Right kidney (tissue), 1 donor: ENCODE data around the gene BCL2.

Source experiments
- DNase-seq: peaks from one replicate; pipeline ENCODE4 v3.0.0-alpha.2; 2016

Gene BCL2

DNA sequence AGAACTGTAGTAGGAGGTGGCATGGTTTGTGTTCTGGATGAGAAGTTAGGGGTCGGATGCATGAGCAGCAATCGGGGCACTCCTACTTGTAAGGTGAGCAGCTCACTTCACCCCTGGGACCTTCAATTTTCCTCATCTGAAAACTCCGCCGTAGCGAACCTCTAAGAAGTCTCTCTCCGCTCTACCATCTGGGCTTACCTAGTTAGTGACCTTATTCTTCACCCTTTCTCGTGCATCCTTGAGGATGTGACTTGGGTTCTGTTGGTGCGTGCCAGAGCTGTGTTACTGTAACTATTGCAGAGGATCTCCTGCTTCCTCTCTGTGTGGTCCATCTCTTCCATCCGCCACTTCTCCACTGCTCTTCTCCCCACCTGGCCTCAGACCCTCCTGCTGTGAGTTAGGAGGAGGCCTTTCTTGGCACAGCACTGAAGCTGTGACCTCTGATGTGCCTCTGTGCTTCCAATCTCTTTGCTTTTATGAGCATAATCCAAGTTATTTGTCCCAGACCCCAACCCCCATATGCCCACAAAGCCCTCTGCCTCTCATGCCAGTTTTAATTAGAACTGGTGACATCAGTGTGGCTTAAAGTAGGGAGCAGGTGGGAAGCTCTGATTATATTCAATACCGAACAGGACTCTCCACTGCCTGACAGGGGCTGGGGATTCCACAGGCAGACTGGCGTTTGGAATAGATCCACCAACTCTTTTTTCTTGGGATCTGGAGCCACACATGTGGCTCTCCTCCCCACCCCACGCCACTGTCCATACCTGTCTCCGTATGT lies 178.4 kb downstream of the BCL2 start:
- DNase-seq: no peak

DNA sequence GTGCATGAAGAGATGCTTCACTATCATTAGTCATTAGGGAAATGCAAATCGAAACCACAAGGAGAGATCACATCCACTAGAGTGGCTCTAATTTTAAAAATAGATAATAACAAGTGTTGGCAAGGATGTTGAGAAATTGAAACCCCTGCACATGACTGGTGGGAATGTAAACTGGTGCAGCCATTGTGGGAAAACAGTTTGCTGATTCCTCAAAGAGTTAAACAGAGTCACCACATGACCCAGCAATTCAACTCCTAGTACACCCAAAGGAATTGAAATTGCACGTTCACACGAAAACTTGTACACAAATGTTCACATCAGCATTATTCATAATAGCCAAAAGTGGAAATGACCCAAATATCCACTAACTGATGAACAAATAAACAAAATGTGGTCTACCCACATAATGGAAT lies 179.5 kb downstream of the BCL2 start:
- no peak for DNase-seq

DNA sequence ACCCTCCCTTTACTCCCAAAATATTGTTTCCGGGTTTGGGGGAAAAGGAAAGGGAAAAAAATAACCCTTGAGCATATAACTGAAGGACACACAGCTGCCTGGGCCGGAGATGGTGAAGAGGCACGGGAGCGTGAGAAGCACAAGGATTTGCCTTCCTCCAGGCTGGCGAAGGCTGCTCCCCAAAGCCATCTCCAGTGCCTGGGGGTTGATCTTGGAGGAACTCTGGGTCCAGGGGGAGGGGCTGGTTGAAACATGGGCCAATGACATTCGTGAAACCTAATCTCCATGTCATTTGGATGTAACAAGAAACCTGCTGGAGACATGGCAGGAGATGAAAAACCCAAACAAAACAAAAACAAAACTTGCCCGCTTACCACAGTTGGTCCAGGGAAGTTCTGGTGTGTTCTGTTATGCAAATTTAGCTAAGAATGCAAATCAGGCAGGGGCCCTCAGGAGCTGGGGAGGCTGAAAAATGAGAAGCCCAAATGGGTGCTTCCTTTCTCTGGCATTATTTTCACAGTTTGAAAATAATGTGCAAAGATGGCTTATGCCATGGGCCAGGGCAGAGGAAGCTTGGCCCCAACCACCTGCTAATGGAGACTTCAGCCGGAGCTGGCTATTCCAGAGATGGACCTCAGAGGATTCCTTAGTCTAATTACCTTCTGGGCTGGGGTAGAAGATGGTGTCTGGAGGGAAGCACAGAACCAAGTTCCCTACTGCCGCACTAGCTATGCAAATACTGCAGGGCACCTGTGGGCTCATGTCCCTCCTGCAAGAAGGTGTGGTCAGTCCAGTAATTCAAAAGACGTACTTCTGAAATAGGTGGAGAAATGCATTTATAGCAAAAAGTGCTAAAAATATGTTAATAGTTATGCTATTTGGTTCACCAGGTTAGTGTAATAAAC lies 180.9 kb downstream of the BCL2 start:
- DNase-seq: peak; percentile 28

DNA sequence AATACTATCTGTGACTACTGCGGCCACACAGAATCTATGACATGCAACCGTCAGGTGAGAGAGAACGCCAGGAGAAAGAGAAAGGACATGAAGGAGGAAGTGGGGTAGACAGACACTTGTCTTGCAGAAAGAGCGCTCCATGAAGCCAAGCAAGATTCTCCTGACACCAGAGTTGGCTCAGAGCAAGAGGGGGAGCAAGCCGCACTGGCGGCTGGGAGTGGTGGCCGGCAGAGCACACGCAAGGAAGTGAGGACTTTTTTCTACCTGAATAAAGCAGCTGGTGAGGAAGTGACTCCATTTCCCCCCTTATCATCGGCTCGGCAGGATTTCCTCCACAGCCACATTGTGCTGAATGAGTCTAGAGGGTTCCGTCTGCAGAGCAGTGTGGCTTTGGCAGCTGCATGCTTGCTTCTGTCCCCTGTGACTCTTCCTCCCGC lies 181.6 kb downstream of the BCL2 start:
- no peak for DNase-seq

DNA sequence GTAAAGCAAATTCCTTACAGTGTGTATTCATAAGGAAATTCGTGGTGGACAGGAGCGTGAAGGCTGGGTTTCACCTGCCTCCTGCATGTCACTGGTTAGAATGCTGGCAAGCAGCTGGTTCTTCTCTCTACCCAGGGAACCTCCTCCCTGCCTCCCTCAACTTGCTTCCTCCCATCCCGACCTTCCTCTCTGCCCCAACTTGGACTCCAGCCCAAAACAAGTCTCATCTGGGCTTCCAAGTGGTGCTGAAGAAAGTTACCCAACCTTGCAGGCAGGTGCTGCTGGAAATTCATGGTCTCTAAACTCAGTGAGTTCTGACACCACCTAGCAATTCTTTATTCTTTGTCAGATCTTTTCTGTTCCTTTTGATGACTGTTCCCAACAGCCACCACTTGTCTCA lies 184.5 kb downstream of the BCL2 start:
- no peak for DNase-seq

DNA sequence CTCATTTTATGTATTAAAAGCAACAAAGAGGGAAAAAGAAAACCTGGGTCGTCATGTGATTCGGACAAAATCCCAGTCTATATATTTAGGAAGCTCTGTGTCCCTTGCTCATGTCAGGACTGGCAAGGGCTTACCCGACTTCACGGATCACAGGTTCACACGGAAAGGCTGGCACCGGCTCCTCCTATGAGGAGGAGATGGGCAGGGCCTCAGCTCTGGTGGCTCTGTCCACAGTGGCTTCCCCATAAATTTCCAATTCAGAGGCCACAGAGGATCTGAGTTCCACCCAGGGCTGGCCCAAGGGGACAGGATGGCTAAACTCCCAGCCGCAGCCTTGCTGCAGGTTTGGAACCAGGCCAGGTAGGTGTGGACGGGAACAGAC lies 186.8 kb downstream of the BCL2 start:
- no peak for DNase-seq

DNA sequence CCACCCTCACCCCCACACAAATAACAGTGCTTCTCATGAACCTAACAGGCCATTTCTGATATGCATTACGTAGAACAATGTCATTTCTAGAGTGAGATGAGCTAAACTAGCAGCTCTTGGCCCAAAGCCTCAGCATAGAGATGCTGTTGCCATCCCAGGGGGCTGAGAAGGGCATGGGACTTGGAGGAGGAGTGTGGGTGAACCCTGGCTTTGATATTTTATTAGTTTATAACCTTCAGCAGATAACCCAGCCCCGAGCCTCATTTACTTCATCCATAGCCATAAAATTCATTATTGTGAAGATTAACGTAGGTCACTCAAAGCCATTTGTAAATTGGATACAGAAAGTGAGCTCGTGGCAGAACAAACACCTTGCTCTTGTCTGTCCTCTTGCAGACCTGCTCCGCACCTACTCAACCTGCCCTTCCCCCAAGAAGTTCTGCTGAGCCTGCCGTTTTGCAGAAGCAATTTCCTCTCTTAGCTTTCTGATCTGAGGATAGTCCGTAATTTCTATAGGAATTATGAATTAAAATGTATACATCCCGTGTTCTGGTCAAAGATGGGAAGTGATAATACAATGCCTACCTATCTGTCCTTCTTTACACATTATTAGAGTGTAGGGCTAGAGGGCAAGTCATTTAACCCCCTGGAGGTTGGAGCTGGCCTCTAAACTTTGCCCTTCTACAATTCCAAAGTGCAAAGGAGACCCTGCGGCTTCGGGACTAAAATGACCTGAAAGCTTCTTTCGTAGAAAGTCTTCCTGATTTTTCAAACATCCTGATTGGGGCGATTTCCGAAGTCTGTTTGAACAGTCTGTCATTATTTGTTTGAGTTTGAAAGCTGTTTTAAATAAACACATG lies 187.4 kb downstream of the BCL2 start:
- DNase-seq: no peak

DNA sequence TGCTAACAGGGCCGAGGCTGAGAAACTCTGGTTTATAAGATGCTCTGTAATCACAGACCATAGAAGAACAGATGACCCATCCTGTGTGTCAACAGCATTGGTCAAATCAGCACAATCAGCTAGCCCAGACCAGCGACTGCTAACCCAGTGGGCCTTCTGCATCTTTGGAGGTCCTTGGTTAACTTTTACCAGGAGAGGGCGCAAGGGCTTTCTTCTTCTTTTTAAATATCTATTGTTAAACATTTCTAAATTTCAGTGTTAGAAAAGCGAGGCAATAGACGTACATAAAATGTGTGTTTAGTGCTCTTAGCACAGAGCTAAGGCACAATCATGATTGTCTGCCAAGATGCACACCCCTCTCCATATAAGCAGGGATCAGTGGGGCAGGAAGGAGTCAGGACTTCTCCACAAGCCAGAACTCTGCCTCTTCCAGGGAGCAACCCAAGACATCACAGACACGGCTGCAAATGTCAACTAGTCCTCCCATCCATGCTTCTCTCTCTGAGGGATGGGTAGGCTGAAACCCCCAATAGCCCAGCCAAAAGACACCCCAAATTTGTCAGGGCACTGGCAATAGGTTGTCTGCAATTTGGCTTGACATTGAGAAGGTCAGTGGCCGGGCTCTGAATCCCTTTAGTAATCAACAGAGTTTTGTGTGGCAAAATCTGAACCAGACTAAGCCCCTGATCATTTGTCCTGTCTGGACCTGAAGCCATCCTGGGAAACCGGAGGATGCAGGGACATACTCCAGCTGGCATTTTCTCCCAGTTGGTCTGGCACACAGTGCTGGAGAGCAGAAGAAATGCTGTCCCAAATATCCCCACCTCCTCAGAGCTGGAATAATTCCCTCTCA lies 188.2 kb downstream of the BCL2 start:
- DNase-seq: peak; percentile 31

DNA sequence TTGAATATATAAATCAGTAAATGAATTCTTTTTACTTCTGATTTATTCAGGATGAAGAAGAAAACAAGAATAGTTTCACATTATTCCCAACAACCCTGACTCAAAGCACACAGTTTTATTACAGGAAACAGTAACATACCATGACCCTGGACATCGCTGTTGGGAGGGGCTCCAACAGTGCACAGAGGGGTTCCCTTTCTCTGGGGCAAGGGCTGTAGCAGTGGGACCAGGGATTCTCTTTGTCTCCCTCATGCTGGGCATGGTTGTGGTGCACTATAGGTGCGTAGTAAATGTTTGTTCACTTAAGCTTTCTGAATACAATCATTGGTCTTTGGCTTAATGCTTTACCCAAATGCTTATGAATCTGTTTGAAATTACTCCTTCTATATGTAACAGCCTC lies 189.4 kb downstream of the BCL2 start:
- DNase-seq: no peak

DNA sequence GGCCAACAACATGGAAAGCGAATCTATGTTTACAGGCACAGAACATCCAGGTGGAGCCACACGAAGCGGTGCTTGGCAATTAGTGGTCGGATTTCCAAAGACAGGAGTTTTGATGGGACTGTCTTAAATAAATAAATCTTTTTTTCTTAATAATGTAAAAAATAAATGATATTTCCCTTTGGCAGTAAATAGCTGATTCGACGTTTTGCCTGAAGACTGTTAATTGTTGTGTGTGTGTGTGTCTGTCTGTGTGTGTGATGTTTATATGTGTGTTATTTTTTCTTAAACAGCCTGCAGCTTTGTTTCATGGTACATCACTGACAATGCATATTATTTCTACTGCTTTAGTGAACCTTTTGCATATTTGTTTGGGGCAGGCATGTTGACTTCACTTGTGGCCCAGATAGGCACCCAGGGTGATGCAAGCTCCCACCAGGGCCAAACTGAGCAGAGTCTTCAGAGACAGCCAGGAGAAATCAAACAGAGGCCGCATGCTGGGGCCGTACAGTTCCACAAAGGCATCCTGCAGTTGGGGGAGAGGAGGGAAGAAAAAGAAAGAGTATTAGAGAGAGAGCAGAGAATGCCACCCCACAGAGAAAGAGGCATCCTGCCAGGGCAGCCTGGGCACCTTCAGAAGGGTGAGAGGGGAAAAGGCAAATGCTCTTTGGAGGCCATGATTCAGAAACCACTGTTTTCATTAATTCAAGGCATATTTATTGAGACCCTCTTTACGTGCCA lies 191.2 kb downstream of the BCL2 start:
- DNase-seq: no peak

DNA sequence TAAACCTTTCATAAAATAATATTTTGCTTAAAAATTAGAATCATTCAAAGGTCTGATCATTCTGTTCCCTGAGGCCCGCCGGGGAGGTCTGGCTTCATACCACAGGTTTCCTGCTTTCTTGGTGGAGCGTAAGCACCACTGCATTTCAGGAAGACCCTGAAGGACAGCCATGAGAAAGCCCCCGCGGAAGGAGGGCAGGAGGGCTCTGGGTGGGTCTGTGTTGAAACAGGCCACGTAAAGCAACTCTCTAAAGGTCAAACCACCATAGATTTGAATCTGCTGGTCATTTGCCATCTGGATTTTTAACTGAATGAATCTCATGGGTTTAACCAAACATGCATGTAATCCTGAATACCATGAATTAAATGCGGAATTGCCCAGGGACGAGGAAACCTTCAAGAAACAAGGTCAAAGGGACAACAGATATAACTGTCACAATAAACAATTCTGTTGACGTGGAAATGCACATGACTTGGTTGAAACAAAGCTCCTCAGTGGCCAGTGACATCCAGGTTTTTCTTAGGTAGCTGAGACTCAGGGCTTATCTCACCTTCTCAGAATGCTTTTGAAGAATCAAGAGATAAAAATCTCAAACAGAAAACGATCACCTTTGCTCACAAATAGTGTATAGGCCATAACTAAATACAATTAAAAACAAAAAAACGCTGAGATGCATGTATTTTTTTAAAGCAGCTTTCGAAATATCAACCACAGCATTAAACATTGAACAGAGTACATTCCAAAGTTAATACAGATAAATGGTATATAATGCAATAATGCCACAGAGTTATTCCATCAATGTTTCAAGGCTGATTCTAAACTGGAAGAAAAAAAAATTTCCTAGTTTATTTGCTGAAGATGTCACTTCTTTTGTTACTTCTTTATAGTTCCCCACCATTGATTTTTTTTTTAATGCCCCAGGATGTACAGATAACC lies 193.2 kb downstream of the BCL2 start:
- no peak for DNase-seq

DNA sequence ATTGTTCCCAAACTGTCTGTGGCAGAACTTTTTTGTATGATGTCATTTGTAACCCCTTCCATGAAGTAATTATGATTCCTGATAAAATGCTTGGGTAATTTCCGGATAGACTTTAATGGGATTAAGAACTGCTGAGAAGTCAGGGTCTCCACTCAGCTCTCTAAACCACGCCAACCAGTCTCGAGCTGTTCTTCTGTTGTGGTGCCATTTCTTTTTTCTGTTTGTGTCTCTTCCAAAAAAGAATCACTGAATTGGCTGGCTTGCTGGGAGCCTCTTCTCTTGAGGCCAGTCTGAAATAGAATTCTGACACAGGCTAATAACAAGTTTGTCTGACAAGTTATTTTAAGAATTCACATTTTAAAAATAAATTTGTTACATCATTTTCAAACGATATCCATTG lies 198.9 kb downstream of the BCL2 start:
- DNase-seq: no peak

DNA sequence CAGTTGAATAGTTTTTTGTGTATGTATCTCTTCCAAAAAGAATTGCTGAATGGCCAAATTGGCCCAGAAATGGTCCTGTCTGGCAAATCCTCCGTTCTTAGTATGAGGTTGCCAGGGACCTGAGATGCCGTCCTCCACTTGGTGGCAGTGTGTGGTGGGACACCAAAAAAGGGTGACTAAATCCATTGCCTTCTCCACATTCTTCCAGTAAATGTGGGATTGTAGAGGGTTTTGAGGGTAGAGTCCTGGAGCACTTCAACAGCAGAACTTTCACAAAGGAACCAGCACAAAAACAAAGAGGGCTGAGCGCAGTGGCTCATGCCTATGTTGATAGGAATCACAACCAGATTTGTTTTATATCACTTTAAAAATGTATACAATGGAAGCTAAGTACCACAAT lies 199.9 kb downstream of the BCL2 start:
- no peak for DNase-seq

DNA sequence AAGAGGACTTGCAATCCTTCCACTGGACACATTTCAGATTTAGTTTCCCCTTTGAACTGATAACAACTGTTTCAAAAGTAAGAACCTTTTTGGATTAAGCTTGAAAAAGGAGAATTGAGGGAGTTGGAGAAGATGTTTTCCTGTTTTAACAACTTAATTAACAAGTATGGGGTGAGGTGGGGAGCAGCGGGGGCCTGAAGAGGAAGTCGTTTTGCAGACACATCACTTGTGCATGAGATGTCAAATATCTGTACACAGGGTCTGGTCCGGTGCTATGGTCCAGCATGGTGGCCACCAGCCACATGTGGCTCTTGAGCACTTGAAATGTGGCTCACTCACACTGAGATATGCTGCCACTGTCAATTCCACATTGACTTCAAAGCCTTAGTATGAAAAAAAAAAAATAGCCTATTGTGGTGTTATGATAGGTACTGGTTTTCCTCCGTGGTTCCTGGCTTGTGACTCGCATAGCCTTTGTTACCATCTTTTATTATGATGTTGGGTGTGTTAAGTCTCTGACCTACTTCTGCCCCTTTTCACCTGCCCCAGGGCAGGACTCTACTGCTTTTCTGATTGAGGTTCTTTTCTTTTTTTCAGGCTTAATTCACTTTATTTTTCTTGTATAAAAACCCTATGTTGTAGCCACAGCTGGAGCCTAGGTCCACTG lies 205.5 kb downstream of the BCL2 start:
- no peak for DNase-seq

DNA sequence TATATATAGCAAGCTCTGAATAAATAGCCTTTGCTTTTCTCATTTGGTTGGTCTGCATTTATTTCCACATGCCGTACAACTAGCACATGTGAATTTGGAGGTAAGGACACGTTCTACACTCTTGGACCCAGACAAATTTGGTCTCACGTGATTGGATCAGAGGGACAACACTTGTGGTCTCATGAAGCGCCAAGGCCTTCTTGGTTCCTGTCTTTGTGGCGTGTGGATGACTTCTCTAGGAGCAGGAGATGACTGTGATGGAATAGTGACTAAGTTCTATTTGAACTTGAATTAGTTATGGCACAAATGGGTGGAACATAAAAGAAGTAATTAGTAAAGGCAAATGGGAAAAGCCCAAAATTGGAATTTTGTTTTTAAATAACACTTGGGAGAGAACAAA lies 206.9 kb downstream of the BCL2 start:
- DNase-seq: no peak

DNA sequence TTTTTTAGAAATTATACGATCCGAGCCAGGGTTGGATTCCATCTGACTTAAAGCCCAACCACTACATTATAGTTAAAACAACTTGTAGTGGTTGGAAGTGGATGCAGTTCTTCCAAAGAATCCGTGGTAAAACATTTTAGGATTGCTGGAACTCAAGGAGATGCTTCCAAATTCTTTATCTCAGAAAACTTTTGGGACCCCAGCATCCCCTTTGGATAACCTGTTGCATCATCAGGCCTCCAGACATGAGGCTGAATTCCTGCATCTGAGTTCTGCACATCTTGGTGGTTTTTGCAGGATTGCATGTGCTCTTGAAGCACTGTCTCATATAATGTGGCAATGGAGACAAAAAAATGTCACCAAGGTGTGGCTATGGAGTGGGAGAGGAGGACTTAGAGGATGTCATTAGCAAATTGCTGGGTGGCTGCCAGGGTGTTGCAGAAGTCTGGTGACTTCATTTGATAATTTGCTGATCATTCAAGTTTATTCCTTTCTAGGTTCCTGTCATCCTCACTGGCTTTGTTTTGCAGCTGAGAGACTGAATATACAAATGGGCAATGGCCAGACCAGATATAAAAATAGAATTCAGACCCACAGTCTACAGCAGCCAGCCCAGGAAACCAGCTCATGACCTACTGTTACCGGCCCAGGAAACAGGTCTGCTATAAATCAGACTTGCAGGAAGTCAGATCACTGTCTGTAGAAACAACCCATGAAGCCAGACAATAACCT lies 207.7 kb downstream of the BCL2 start:
- DNase-seq: no peak

DNA sequence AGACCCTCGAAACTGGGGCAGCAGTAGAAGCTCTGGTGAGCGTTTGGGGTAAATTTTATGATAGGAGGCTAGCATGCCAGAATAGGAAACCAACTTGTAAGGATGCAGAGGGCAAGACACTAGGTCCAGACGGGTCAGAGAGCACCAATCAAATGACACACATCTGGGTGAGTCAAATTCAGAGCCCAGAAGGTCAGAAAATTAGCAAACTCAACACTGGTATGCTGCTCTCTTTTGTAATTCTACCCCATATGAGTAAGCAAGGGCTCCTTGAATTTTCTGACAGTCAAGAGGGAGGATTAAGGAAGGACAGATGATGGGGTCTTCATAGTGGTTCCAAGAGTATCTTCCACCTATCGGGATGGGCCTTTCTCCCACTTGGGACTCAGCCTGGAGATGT lies 209.8 kb downstream of the BCL2 start:
- no peak for DNase-seq

DNA sequence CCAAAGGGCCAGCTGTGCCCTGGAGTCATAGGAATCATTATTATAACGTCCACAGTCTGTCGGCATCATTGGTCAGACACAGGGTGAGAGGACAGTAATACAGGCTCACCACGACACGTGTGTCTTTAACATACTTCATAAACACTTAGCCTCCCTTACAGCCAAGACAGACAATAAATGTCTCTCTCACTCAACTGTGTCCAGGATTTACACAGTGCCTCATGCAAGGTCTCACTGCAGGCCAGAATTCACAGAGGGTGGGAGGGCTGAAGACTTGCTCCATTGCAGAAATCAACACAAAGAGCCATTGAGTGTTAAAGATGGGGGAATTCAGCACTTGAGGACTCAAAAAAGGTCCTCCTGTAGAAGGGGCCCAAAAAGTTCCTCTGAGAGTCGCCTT lies 210.5 kb downstream of the BCL2 start:
- DNase-seq: no peak

DNA sequence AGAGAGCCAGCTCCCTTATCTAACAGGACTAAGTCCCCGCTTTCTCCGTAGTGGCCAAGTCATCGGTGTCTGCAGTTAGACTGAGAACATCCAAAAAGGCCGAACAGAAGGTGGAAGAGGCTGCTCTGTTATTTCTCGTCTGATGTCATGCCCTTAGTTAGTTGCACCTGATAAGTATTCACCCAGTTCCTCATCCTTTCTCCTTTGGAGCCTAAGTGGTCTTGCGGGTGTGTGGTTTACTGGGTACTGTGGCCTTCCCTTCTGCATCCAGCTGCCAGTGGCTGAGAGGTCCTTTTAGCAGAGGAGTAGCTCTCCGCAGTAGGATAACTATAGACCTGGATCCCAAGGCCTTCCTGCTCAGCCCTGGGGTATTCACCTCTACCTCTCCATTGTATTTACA lies 211.6 kb downstream of the BCL2 start:
- DNase-seq: no peak
